Kidney (tissue), 14 donors: Measurements from ENCODE around the gene FARP1. TPM values are rescaled to one million over a fixed set of nuclear protein-coding genes. Genes with fewer than 3 reads are reported as not detected.

Experiments
- DNase-seq, 5 donors: peaks; one replicate each; pipeline ENCODE4 v3.0.0-alpha.2; 2013 to 2020
- FAIRE-seq: peaks from 2 replicates; lab custom pipeline; 2012; peaks lifted over from hg19 to GRCh38; lab: Jason Lieb, UNC
- H3K27ac ChIP-seq, 2 donors: one replicate each; pipeline ENCODE4 v1.7.0; 2013; ENCODE audit warnings: low read depth in 2 of 2, low read length in 2 of 2, inconsistent platforms in 1 of 2
- H3K27me3 ChIP-seq: one replicate; pipeline ENCODE4 v1.7.1; 2013; ENCODE audit warnings: low read length, inconsistent platforms; ENCODE audit not compliant: control insufficient read depth, insufficient read depth
- H3K36me3 ChIP-seq, 3 donors: one replicate each; pipeline versions ENCODE4 v1.7.0 to v1.7.1; 2013; ENCODE audit warnings: low read length in 3 of 3, control low read depth in 1 of 3, inconsistent platforms in 1 of 3; ENCODE audit not compliant: insufficient read depth in 3 of 3, control insufficient read depth in 2 of 3
- H3K4me1 ChIP-seq, 3 donors: one replicate each; pipeline versions ENCODE4 v1.7.0 to v1.7.1; 2013; ENCODE audit warnings: low read length in 3 of 3, inconsistent platforms in 1 of 3, low read depth in 1 of 3; ENCODE audit not compliant: control insufficient read depth in 2 of 3, insufficient read depth in 2 of 3
- H3K4me3 ChIP-seq, 3 donors: one replicate each; pipeline versions ENCODE4 v1.7.0 to v1.8.1; 2013; ENCODE audit warnings: low read length in 3 of 3, control low read depth in 1 of 3, inconsistent platforms in 1 of 3
- H3K9ac ChIP-seq, 3 donors: one replicate each; pipeline versions ENCODE4 v1.7.0 to v1.7.1; 2013; ENCODE audit warnings: low read length in 3 of 3, control low read depth in 1 of 3, inconsistent platforms in 1 of 3
- H3K9me3 ChIP-seq, 3 donors: one replicate each; pipeline versions ENCODE4 v1.7.0 to v1.7.1; 2013; ENCODE audit warnings: low read length in 3 of 3, control low read depth in 1 of 3, inconsistent platforms in 1 of 3; ENCODE audit not compliant: control insufficient read depth in 2 of 3, insufficient read depth in 1 of 3
- intact Hi-C: fragments of 100-400 bp; cut with DNase I; formaldehyde crosslinking; loops from one replicate; pipeline ENCODE4 v1.11.1; 2022
- polyA plus RNA-seq: library from polyadenylated mRNA; stranded (reverse); fragments of 350-450 nt; fragmentation: Illumina TruSeq; extraction: RNeasy Lipid Tissue Mini Kit (QIAGEN cat#74804); gene quantifications from one replicate; pipeline ENCODE4 v1.2.3, GENCODE V29; 2014; ENCODE audit warnings: low read depth, low replicate concordance; ENCODE audit not compliant: insufficient read depth
- total RNA-seq: library from RNA; stranded (reverse); fragmentation: NEBNext Ultra II Directional; extraction: Animal tissue kit (Norgen Biotek cat#: 25700); gene quantifications from one replicate; pipeline ENCODE4 v1.2.1, GENCODE V29; 2021
- TF ChIP-seq, protein P1 (sequence below): IDR thresholded peaks from 3 replicates; pipeline ENCODE4 v1.5.1; 2012; ENCODE audit warnings: mild to moderate bottlenecking, moderate library complexity, borderline replicate concordance; ENCODE audit not compliant: insufficient read depth; ENCODE audit errors: extremely low read depth
- donor health status: control.
- donor health status: control.
- donor health status: control.
- donor health status: control.
- donor health status: control.
- donor health status: DM: yes; HTN: yes; CAD: no.
- donor health status: Normal renal cell carcinoma (clear cell type).

Gene FARP1
- total and polyA plus RNA-seq, 2 donors from 2014 or later: 123 to 229 TPM

DNA sequence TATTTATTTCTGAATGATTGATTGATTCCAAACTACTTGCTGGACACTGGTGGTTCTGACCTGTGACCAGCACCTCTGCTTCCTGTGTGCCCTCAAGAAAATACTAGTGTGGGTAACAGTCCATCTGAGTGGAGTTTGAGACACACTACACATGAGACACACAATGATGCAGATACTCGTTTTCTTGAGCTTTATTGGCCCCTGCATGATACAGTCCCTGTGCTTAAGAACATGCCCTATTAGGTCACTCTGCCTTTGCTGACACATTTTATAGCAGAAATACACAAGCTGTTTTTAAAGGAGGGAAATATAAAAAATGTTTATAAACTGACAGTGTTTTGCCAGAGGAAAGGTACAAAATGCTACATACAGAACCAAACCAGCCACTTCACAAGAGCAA, 307.1 kb downstream of the FARP1 start:
- DNase-seq (peak in 2 of 5 donors; percentile 56 to 78), FAIRE-seq (no peak)
- TF ChIP-seq, protein P1, sequence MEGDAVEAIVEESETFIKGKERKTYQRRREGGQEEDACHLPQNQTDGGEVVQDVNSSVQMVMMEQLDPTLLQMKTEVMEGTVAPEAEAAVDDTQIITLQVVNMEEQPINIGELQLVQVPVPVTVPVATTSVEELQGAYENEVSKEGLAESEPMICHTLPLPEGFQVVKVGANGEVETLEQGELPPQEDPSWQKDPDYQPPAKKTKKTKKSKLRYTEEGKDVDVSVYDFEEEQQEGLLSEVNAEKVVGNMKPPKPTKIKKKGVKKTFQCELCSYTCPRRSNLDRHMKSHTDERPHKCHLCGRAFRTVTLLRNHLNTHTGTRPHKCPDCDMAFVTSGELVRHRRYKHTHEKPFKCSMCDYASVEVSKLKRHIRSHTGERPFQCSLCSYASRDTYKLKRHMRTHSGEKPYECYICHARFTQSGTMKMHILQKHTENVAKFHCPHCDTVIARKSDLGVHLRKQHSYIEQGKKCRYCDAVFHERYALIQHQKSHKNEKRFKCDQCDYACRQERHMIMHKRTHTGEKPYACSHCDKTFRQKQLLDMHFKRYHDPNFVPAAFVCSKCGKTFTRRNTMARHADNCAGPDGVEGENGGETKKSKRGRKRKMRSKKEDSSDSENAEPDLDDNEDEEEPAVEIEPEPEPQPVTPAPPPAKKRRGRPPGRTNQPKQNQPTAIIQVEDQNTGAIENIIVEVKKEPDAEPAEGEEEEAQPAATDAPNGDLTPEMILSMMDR: no peak
- intact Hi-C loops: no loop called here
- Histone ChIP-seq H3K4me1 (peaks cover 6 to 9% (median 6%) of the 10 kb centered on the region in 3 donors), H3K27me3 (no peaks in the 10 kb centered on the region), H3K9me3 (no peaks in the 10 kb centered on the region), H3K27ac (no peak overlapping the region), H3K4me3 (no peak overlapping the region), H3K9ac (no peak overlapping the region), H3K36me3 (peaks cover 8 to 37% (median 11%) of the 10 kb centered on the region in 3 donors)

DNA sequence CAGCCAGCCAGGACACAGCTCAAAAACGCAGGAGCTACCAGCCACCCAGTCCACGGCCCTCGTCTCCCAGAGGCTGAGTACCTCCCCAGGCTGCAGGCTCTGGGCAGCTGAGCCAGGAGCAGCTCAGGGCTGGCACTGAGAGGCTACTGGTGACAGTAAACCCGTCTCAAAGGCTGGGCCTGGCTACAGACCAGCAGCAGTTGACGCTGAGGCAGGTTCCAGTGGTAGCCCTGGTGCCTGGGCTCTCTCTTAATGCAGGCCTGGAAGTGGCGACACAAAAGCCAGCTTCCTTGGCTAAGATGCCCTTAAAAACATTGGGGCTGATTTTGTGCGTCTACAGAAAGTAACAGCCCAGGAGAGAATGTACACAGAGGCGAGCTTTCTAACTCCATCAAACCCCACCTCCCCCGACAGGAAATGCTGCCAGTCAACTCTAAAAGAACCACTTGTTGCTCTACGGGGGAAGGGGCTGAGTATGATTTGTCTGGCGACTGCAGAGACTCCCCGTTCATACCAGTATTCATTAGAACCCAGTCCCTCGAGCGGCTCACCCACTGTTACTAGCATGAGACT, 307.7 kb downstream of the FARP1 start:
- intact Hi-C loops: no loop called here
- Histone ChIP-seq H3K4me1 (peaks cover 4 to 6% (median 6%) of the 10 kb centered on the region in 3 donors), H3K27ac (no peak overlapping the region)

DNA sequence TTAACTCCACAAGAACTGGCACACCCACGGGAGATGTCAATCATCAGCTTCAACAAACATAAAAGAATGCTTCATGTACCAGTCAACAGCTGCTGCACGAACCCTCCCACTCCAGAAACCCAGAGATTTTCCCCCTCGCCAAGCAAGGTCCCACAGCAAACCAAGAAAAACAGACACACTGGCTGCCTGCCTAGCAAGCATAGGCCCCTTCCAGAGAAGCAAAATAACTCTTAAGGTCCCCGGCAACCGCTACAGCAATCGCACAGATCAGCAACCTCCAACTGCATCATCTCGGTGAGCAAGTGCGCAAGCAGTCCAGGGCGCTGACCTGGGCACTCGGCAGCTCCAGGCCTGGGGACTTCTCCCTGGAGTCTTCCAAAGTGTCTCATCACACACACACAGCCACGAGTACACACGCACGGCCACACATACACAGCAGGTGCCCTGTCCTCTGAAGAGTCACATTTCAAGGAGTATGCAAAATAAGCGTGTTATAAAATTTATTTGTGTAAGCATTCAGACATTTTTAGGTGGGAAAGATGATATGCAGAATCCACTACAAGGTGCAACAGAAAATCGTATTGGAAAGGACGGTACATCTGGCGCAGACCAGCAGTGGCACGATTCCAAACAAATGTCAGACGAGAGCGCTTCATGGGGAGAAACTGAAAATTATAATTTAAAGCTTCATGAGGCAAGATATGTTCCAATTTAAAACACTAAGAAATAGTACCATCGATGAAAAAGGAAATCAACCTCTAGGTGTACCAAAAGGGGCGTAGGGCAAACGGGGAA, 309.0 kb downstream of the FARP1 start:
- H3K9ac ChIP-seq: no peak overlapping the region
- H3K27me3 ChIP-seq: no peaks in the 10 kb centered on the region
- no peak for FAIRE-seq
- TF ChIP-seq, protein P1: no peak
- H3K4me1 ChIP-seq: peaks cover 4 to 6% (median 6%) of the 10 kb centered on the region in 3 donors
- peaks cover 6 to 32% (median 11%) of the 10 kb centered on the region in 3 donors for H3K36me3 ChIP-seq
- H3K4me3 ChIP-seq: no peak overlapping the region
- intact Hi-C loops: no loop called here
- no peak overlapping the region for H3K27ac ChIP-seq
- no peaks in the 10 kb centered on the region for H3K9me3 ChIP-seq
- DNase-seq: peak in 3 of 5 donors; percentile 24 to 68 (median 50)

More for the DNA sequence above, 307.7 kb downstream of the FARP1 start:
- DNase-seq (peak in 2 of 5 donors; percentile 58 to 71), FAIRE-seq (no peak)
- H3K4me3 ChIP-seq: no peak overlapping the region
- peaks cover 8 to 37% (median 11%) of the 10 kb centered on the region in 3 donors for H3K36me3 ChIP-seq
- H3K9ac ChIP-seq: no peak overlapping the region
- TF ChIP-seq, protein P1: no peak
- no peaks in the 10 kb centered on the region for H3K9me3 ChIP-seq
- H3K27me3 ChIP-seq: no peaks in the 10 kb centered on the region
